ENCODE results near the gene UST.

UST gene

DNA sequence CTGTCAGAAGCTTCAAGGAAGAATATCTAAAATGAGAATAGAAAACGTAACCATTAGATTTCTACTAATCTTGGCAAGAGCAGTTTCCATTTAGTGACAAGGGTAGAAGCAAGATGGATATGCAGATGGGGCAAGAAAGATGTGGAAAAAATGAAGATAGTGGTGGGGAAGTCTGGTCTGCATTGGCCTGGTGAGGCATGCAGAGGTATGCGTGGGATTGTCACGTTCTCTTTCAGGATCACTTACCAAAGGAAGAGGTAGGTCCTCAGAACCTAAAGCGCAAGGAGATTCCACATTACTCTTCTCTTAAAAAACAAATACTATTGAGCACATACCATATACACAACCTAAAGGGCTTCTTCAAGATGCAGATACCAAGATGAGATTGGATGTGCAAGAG is 238.7 kb downstream of the UST start:
- peaks cover 0 to 5% of the 10 kb centered on the region in 2 donors for H3K36me3 ChIP-seq (replicated peaks in 1 of 2; ENCODE audit: control insufficient read depth in 2 of 2, insufficient read depth in 2 of 2, low read length in 2 of 2)

DNA sequence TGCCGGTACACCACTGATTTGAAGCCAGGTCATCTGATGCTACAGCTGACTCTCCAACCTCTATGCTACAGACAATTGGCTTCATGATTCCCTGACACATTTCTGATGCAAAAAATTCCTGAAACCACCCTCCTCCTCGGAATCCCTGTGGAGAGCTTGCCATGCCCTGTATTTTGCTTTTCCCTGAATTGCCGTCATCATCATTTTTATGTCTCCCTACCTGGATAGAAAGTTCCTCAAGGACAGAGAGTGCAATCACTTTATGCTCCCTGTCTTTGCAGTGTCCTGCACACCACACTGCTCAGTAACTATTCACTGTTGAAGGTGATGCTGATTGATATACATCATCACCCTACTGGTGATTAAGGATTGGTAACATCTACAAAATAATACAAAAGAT is 239.8 kb downstream of the UST start:
- Histone ChIP-seq H3K9ac (ENCODE audit: low read depth, low read length, poor library complexity) (no peak overlapping the region), H3K9me3 (replicated peaks in 1 of 2; ENCODE audit: control insufficient read depth in 2 of 2, insufficient read depth in 1 of 2, low read depth in 1 of 2, low read length in 2 of 2) (no peaks in the 10 kb centered on the region), H2BK120ac (ENCODE audit: low read depth, low read length) (no peak overlapping the region), H3K27me3 (ENCODE audit: control insufficient read depth in 3 of 3, insufficient read depth in 3 of 3, low read depth in 1 of 3, low read length in 3 of 3) (no peaks in the 10 kb centered on the region), H2AFZ (ENCODE audit: low read length) (no peak overlapping the region), H2BK5ac (ENCODE audit: low read length) (no peak overlapping the region), H3K4me2 (ENCODE audit: insufficient read depth, low read length, poor library complexity, severe bottlenecking) (no peak overlapping the region), H3K18ac (ENCODE audit: low read length) (no peak overlapping the region), H2BK15ac (ENCODE audit: low read length) (no peak overlapping the region), H4K8ac (ENCODE audit: low read depth, low read length) (no peak overlapping the region), H2BK12ac (ENCODE audit: low read length) (no peak overlapping the region), H3K4ac (ENCODE audit: low read length) (no peak overlapping the region), H2AK5ac (ENCODE audit: low read depth, low read length) (no peak overlapping the region), H3K4me3 (ENCODE audit: low read length in 2 of 2) (no peak overlapping the region), H3K36me3 (replicated peaks in 1 of 2; ENCODE audit: control insufficient read depth in 2 of 2, insufficient read depth in 2 of 2, low read length in 2 of 2) (peaks cover 0 to 5% of the 10 kb centered on the region in 2 donors), H3K23ac (ENCODE audit: low read depth, low read length, poor library complexity) (no peak overlapping the region), H3K27ac (replicated peaks; ENCODE audit: low read length) (no peak overlapping the region), H3K79me1 (ENCODE audit: low read depth, low read length) (no peaks in the 10 kb centered on the region), H3K4me1 (ENCODE audit: control insufficient read depth in 2 of 2, insufficient read depth in 1 of 2, low read depth in 1 of 2, low read length in 2 of 2) (peaks cover 0 to 8% of the 10 kb centered on the region in 2 donors), H4K91ac (ENCODE audit: low read depth, low read length, poor library complexity) (no peak overlapping the region), H3K14ac (ENCODE audit: low read length) (no peak overlapping the region)
- WGBS, 2 donors (ENCODE audit: extremely low coverage in 2 of 2, insufficient read length in 2 of 2, insufficient replicate concordance in 1 of 2), result no CpG with 5 or more reads among the region's 3 CpGs
- no peak for DNase-seq (ENCODE audit: low spot score)

More for the DNA sequence above, 238.7 kb downstream of the UST start:
- no peak overlapping the region for H3K23ac ChIP-seq (ENCODE audit: low read depth, low read length, poor library complexity)
- H2BK15ac ChIP-seq (ENCODE audit: low read length), result no peak overlapping the region
- H2AFZ ChIP-seq (ENCODE audit: low read length), result no peak overlapping the region
- no peaks in the 10 kb centered on the region for H3K27me3 ChIP-seq (ENCODE audit: control insufficient read depth in 3 of 3, insufficient read depth in 3 of 3, low read depth in 1 of 3, low read length in 3 of 3)
- H3K4me1 ChIP-seq (ENCODE audit: control insufficient read depth in 2 of 2, insufficient read depth in 1 of 2, low read depth in 1 of 2, low read length in 2 of 2), result peaks cover 0 to 10% of the 10 kb centered on the region in 2 donors
- H3K79me1 ChIP-seq (ENCODE audit: low read depth, low read length), result no peaks in the 10 kb centered on the region
- H2BK12ac ChIP-seq (ENCODE audit: low read length), result no peak overlapping the region
- H4K8ac ChIP-seq (ENCODE audit: low read depth, low read length), result no peak overlapping the region
- no CpG with 5 or more reads among the region's 4 CpGs for WGBS, 2 donors (ENCODE audit: extremely low coverage in 2 of 2, insufficient read length in 2 of 2, insufficient replicate concordance in 1 of 2)
- no peak overlapping the region for H4K91ac ChIP-seq (ENCODE audit: low read depth, low read length, poor library complexity)
- no peak overlapping the region for H3K9ac ChIP-seq (ENCODE audit: low read depth, low read length, poor library complexity)
- H3K4me3 ChIP-seq (ENCODE audit: low read length in 2 of 2), result no peak overlapping the region
- no peak for DNase-seq (ENCODE audit: low spot score)
- H3K14ac ChIP-seq (ENCODE audit: low read length), result no peak overlapping the region
- H2BK5ac ChIP-seq (ENCODE audit: low read length), result no peak overlapping the region
- H2BK120ac ChIP-seq (ENCODE audit: low read depth, low read length), result no peak overlapping the region
- H2AK5ac ChIP-seq (ENCODE audit: low read depth, low read length), result no peak overlapping the region
- no peak overlapping the region for H3K27ac ChIP-seq (replicated peaks; ENCODE audit: low read length)
- no peak overlapping the region for H3K4me2 ChIP-seq (ENCODE audit: insufficient read depth, low read length, poor library complexity, severe bottlenecking)
- H3K9me3 ChIP-seq (replicated peaks in 1 of 2; ENCODE audit: control insufficient read depth in 2 of 2, insufficient read depth in 1 of 2, low read depth in 1 of 2, low read length in 2 of 2), result no peaks in the 10 kb centered on the region
- H3K4ac ChIP-seq (ENCODE audit: low read length), result no peak overlapping the region
- H3K18ac ChIP-seq (ENCODE audit: low read length), result no peak overlapping the region

DNA sequence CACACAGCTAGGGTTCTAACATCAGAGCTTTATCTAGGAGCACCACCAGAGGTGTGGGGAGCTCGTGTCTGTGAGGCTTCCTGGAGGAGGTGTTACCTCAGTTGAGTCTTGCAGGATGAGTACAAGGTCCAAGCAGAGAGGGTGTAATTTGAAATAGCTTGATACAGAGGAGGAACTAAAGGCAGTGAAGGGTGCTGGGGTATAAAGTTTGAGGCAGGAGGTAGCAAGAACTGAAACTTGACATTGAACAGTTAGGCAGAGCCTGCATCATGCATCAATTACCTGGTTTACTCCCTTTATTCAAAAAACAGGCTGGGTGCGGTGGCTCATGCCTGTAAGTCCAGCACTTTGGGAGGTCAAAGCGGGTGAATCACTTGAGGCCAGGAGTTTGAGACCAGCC is 241.2 kb downstream of the UST start:
- no peak overlapping the region for H3K4me3 ChIP-seq (ENCODE audit: low read length in 2 of 2)
- H2AK5ac ChIP-seq (ENCODE audit: low read depth, low read length), result no peak overlapping the region
- no peak overlapping the region for H4K8ac ChIP-seq (ENCODE audit: low read depth, low read length)
- no peak overlapping the region for H3K27ac ChIP-seq (replicated peaks; ENCODE audit: low read length)
- no peak overlapping the region for H2BK120ac ChIP-seq (ENCODE audit: low read depth, low read length)
- no peak overlapping the region for H3K14ac ChIP-seq (ENCODE audit: low read length)
- H2AFZ ChIP-seq (ENCODE audit: low read length), result no peak overlapping the region
- H3K4ac ChIP-seq (ENCODE audit: low read length), result no peak overlapping the region
- no peak overlapping the region for H3K4me2 ChIP-seq (ENCODE audit: insufficient read depth, low read length, poor library complexity, severe bottlenecking)
- H2BK15ac ChIP-seq (ENCODE audit: low read length), result no peak overlapping the region
- H3K23ac ChIP-seq (ENCODE audit: low read depth, low read length, poor library complexity), result no peak overlapping the region
- peaks cover 0 to 8% of the 10 kb centered on the region in 2 donors for H3K4me1 ChIP-seq (ENCODE audit: control insufficient read depth in 2 of 2, insufficient read depth in 1 of 2, low read depth in 1 of 2, low read length in 2 of 2)
- H3K27me3 ChIP-seq (ENCODE audit: control insufficient read depth in 3 of 3, insufficient read depth in 3 of 3, low read depth in 1 of 3, low read length in 3 of 3), result no peaks in the 10 kb centered on the region
- no peak overlapping the region for H2BK5ac ChIP-seq (ENCODE audit: low read length)
- no CpG with 5 or more reads among the region's 3 CpGs for WGBS, 2 donors (ENCODE audit: extremely low coverage in 2 of 2, insufficient read length in 2 of 2, insufficient replicate concordance in 1 of 2)
- H4K91ac ChIP-seq (ENCODE audit: low read depth, low read length, poor library complexity), result no peak overlapping the region
- H3K9ac ChIP-seq (ENCODE audit: low read depth, low read length, poor library complexity), result no peak overlapping the region
- H2BK12ac ChIP-seq (ENCODE audit: low read length), result no peak overlapping the region
- H3K79me1 ChIP-seq (ENCODE audit: low read depth, low read length), result no peaks in the 10 kb centered on the region
- peaks cover under 1 to 4% of the 10 kb centered on the region in 2 donors for H3K9me3 ChIP-seq (replicated peaks in 1 of 2; ENCODE audit: control insufficient read depth in 2 of 2, insufficient read depth in 1 of 2, low read depth in 1 of 2, low read length in 2 of 2)
- no peak for DNase-seq (ENCODE audit: low spot score)
- peaks cover 0 to 5% of the 10 kb centered on the region in 2 donors for H3K36me3 ChIP-seq (replicated peaks in 1 of 2; ENCODE audit: control insufficient read depth in 2 of 2, insufficient read depth in 2 of 2, low read length in 2 of 2)
- no peak overlapping the region for H3K18ac ChIP-seq (ENCODE audit: low read length)

DNA sequence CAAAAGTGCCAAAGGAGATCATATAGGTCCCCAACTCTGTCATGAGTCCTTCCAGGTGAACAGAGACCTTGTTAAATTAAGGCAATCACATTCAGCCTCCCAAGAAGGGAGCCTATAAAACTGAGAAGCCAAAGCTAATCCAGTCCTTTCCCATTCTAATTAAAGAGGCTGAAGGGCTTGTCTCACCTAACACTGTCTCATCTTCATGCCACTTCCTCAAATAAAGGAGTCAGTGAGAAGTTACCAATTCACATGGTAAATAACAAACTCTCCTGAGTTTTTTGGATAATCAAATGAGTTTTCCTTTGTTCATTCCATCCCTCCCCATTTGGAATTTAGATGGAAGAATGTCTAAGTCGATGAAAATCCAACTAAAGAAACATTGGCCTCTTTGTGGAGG is 242.8 kb downstream of the UST start:
- Histone ChIP-seq H3K4me3 (ENCODE audit: low read length in 2 of 2) (no peak overlapping the region), H3K27me3 (ENCODE audit: control insufficient read depth in 3 of 3, insufficient read depth in 3 of 3, low read depth in 1 of 3, low read length in 3 of 3) (no peaks in the 10 kb centered on the region), H4K8ac (ENCODE audit: low read depth, low read length) (no peak overlapping the region), H3K4ac (ENCODE audit: low read length) (no peak overlapping the region), H2BK15ac (ENCODE audit: low read length) (no peak overlapping the region), H3K9ac (ENCODE audit: low read depth, low read length, poor library complexity) (no peak overlapping the region), H2BK5ac (ENCODE audit: low read length) (no peak overlapping the region), H3K23ac (ENCODE audit: low read depth, low read length, poor library complexity) (no peak overlapping the region), H3K27ac (replicated peaks; ENCODE audit: low read length) (no peak overlapping the region), H2BK120ac (ENCODE audit: low read depth, low read length) (no peak overlapping the region), H3K36me3 (replicated peaks in 1 of 2; ENCODE audit: control insufficient read depth in 2 of 2, insufficient read depth in 2 of 2, low read length in 2 of 2) (peaks cover 0 to 5% of the 10 kb centered on the region in 2 donors), H3K14ac (ENCODE audit: low read length) (no peak overlapping the region), H2BK12ac (ENCODE audit: low read length) (no peak overlapping the region), H2AK5ac (ENCODE audit: low read depth, low read length) (no peak overlapping the region), H3K9me3 (replicated peaks in 1 of 2; ENCODE audit: control insufficient read depth in 2 of 2, insufficient read depth in 1 of 2, low read depth in 1 of 2, low read length in 2 of 2) (peaks cover 3 to 5% of the 10 kb centered on the region in 2 donors), H3K4me2 (ENCODE audit: insufficient read depth, low read length, poor library complexity, severe bottlenecking) (no peak overlapping the region), H2AFZ (ENCODE audit: low read length) (no peak overlapping the region), H3K79me1 (ENCODE audit: low read depth, low read length) (no peaks in the 10 kb centered on the region), H4K91ac (ENCODE audit: low read depth, low read length, poor library complexity) (no peak overlapping the region), H3K18ac (ENCODE audit: low read length) (no peak overlapping the region), H3K4me1 (ENCODE audit: control insufficient read depth in 2 of 2, insufficient read depth in 1 of 2, low read depth in 1 of 2, low read length in 2 of 2) (peaks cover 0 to 4% of the 10 kb centered on the region in 2 donors)
- no peak for DNase-seq (ENCODE audit: low spot score)
- no CpG with 5 or more reads among the region's 1 CpG for WGBS, 2 donors (ENCODE audit: extremely low coverage in 2 of 2, insufficient read length in 2 of 2, insufficient replicate concordance in 1 of 2)
